NCI-H1048 (cell line): ENCODE results near the gene WNT9A.

ENCODE experiments used
- DNase-seq: peaks from one replicate; lab custom pipeline; 2025; lab: John Stamatoyannopoulos, UW

The WNT9A gene

DNA sequence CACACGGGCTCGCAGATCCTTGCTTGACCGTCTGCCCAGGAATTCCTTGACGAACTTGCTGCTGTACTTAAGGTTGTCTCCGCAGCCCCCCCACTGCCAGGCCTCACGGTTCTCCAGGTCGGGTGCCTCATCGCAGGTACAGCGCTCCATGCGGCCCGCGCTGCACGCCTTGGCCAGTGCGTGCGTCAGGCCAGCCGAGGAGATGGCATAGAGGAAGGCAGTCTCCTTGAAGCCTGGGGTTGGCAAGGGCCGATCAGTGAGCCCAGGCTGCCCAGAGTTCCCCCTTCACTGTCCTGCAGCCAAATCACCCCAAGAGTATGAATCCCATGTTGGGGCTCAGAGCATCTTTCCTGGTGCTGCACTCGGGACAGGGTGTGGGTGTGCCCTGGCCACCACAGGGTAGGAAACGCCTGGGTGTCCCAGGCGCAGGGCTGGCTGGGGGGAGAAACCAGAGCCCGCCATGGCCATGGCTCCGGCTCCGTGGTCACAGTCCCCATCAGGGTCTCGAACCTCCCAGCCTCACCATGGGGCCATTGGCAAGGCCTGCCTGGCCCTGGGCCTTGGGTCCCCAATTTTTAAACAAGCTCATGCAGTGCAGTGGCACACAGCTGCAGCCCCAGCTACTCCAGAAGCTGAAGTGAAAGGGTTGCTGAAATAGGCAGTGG is 23.4 kb downstream of the WNT9A start:
- DNase-seq: no peak

DNA sequence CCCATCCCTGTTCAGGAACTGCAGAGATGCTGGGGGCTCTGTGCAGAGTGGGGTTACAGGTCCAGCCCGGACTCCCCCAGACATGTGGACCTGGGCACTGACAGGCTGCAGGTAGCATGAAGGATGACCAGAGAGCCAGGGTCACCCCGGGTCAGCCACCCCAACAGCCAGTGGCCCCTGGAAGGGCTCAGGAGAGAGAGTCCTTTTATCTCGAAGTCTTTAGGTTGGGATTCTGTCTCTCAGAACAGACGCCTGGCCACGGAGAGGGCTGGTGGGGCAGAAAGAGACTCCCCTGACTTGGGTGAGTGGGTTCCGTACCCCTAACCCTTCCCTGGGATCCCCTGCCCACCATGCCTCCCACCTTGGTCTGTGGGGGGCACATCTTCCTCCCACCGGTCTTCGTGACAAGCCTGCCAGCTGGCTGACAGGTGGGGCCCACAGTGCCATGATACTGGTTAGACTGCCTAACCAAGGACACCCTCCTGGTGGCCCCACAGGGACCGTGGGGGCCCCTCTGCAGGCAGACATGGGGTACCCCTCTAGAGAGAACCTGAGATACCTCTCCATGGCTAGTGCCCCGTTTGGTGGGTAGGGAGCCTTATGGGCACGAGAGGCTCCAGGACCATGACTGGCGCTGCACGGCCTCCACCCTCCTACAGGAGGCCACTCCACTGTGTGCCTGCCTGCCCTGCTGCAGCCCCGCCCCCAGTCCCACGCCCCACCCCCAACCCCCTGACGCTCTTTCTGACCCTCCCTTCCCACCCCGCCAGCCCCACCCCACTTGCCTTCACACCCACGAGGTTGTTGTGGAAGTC is 24.2 kb downstream of the WNT9A start:
- no peak for DNase-seq

DNA sequence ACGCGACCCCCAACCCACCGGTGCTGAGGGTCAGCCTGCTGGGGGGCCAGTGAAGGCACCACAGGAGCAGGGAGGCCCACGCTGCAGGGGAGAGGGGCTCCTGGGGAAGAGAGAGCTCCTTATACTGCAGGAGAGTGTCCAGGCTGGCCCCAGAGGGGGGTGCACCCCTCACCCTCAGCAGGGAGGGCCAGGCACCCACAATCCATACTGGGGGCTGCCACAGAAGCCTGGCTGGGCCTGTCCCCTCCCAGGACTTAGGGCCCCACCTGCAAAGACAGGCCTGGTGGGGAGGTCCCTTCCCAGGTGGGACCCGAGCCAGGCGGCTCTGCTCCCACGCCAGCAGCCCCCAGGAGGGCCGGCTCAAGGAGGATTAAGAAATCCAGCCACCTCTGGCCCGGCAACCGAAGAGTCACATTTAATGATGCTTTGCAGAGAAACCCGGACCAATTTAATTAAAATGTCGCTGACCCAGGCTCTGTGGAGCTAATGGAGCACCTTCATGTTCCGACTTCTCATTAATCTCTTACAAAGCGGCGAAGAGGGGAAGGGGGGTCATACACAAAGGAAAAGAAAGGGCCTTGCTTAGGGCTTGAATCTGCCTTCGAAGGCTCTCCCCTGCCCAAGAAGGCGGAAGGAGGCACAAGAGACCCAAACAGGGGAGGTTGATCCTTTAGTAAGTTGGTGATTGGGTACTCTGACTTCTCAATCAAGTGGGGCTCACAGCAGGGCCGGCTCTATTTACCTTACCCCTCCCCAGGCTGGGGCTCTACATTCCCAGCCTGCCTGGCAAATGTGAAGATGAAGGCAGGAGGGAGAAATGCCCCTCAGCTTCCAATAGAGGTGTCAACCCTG is 25.0 kb downstream of the WNT9A start:
- no peak for DNase-seq

DNA sequence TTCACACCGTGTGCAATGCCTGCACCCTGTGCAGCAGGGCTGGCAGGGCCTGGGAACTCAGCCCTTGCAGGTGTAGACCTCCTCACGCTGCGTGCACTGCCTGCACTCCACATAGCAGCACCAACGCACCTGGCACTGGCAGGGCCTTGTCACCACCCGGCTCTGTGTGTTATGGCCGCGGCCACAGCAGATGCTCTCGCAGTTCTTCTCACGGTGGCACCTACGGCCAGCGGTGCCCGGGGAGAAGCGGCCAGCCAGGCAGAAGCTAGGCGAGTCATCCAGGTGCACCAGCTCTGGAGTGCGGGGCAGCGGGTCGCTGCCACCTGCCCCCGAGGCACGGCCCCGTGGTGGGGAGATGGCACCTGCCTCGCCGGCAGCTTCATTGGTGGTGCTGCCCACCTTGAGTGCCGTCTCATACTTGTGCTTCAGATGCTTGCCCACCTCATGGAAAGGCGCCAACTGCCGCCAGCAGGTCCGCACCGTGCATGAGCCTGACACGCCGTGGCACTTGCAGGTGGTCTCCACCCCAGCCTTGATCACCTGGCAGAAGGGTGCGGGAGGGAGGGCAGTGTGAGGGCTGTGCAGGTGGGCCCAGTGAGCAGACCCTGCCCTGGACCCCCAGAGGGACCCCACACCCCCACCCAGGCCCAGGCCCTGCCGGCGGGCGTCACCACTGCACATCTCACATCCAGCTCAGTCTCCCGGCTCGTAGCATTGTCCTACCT is 26.1 kb downstream of the WNT9A start:
- DNase-seq: no peak

DNA sequence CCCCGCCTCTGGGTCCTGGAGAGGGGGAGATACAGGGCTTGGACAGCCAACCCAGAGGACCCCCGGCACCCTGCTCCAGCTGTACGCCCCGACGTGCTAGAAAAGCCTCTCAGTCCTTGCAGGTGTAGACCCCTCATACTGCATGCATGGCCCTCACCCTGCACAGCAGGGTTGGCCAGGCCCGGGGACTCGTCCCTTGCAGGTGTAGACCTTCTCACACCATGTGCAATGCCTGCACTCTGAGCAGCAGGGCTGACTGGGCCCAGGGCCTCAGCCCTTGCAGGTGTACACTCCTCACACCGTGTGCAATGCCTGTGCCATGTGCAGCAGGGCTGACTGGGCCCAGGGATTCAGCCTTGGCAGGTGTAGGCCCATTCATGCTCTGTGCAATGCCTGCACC is 26.8 kb downstream of the WNT9A start:
- no peak for DNase-seq

DNA sequence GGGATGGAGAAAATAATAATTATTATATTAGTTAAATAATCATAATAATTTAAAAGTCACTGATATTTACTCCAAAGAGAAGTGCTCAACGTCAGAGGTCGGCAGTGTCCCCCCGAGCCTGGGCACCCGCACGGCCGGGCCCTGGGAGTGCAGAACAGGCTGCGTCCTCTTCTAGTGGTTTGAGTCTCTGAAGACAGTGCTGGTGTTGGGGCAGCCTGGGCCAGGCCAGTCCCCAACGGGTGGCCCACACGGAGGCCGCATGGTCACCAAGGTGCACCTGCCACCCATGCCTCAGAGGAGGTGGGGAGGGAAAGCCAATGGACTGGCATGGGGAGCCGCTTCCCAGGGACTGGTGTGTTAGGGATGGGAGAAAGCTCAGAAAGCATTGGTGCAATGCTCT is 27.3 kb downstream of the WNT9A start:
- DNase-seq: no peak

DNA sequence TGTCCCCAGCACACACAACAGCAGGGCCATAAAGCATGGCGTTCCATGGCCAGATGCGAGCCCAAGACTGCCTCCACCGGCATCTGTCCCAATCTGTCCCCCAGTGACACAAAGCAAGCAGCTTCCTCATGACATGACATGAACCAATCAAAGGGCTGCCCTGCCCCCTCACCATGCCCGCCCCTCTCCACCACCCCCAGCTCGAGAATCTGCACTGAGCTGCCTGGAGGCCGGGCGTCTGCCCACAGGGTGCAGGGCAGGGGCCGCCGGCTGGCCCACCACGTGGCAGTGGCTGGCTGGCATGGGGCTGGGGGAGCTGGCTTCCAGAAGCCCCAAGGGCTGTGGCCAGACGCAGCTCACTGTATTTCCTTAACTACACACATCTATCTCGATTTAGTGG is 27.8 kb downstream of the WNT9A start:
- DNase-seq: no peak

DNA sequence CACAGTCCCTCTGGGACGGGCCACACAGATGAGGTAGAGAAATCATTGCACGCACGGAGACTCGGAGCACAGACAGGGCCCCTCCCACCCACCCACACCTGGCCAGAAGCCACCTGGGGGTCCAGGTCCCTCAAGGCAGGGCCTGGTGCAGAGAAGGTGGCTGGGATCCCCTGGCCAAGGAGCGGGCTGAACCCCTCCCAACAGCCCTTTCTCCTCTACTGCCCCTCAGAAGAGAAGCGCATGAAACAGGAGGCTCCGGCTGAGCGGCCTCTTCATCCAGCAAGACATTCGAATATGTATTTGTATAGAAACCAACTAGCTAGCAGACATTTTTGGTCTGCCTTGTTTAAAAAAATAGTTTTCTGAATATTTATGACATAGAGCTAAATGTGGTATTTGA is 29.0 kb downstream of the WNT9A start:
- DNase-seq: no peak

DNA sequence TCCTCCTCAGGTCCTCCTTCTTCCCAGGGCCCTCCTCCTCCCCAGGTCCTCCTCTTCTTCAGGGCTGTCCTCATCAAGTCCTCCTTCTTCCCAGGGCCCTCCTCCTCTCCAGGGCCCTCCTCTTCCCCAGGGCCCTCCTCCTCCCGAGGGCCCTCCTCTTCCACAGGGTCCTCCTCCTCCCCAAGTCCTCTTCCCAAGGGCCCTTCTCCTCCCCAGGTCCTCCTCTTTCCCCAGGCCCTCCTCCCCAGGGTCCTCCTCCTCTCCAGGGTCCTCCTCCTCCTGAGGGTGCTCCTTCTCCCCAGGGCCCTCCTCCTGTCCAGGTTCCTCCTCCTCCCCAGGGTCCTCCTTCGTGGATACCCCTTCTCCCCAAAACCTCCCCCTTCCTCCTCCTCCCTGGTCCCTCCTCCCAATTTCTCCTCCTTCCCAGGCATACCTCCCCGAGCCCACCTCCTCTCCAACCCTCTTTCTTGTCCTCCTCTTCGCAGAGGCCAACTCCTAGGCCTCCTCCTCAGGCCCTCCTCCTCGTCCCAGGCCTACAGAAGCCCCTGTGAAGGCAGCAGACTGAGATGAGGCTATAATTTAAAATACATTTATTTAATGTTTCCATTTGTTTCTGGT is 29.5 kb downstream of the WNT9A start:
- no peak for DNase-seq

DNA sequence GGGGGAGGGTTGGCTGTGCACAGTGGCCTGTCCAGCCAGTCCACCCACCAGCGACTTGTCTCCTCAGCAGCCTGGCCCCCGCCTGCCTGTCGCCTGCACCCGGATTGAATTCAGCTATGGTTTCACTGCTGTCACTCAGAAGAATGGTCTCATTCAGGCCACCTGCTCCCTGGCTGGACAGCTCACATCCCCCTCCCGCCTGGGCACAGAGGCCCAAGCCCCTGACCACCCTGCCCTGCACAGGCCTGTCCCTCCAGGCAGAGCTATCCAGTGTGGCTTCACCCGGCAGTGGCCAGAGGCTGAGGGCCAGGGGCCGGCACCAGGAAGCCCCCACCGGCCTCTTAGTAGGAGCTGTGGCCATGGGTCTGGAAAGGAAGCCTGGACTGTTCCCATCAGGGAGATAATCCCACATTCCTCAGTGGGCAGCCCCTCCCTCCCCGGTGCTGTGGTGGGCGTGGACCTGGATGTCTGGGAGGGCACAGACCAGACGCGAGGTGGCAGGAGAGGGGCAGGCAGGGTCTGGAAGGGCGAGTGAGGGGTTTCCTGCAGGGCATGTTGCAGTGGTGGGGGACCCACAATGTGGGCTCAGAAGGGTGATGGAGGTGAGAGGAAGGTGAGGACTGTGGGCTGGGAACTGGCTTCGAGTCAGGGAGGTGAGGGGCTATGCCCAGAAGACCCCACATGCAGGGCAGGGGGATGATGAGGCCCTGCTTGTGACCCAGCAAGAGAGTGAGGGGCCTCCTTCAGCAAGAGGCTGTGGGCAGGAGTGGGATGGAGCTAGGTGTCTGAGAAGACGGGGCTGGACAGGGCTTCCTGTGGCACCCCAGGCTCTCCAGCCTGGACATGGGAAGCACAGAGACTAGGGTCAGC is 30.4 kb downstream of the WNT9A start:
- no peak for DNase-seq

DNA sequence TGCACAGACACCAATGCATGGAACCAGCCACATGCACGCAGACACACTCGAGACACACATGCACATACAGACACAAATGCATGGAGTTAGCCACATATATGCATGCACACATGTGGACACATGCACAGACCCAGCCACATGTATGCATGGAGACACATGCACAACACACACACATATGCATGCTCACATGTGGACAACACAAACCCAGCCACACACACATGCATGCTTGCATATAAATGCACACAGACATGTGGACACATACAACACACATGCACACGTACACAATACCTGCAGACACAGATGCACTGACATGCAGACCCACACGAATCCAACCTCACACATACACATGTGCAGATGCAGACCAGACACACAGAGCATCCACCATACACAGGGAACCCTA is 31.1 kb downstream of the WNT9A start:
- DNase-seq: no peak

DNA sequence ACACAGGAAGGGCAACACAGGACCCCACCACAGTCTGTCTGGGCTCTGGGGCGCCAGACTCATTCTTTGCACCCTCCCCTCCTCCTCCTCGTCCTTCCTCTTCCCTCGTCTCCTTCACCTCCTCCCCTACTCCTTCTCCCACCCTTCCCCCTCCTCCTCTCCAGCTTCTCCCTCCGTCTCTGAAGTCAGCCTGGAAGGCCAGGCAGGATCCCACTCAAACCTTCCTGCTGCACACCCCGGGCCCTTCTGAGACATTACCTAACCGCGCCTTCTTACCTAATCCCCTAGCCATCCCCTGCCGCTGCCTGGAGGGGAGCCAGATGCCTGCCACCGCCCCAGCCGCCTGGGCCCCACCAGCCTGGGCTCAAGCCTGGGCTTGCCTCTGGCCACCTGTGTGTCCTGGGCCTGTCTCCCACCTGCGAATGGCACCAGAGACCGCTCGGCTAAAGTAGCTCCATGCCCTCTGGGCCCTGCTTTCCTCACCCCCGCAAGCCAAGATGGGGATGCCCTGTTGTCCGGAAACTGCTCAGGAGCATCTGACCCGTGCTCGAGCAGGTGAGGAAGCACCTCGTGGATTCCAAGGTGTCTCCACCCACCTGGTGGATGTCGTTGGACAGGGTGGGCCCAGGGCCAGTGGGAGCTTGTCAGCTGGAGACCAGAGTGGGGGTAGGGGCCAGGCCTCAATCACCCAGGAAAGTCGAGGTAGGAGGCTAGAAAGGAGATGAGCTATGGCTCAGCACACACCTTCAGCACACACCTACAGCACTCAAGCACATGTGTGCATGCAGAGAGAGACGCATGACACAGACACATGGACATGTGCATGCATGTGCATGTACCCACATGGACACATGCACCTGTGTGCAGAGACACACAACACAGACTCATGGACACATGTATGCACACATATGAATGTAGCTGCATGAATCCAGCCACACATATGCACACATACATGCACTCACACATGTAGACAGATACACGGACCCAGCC is 31.9 kb downstream of the WNT9A start:
- no peak for DNase-seq

DNA sequence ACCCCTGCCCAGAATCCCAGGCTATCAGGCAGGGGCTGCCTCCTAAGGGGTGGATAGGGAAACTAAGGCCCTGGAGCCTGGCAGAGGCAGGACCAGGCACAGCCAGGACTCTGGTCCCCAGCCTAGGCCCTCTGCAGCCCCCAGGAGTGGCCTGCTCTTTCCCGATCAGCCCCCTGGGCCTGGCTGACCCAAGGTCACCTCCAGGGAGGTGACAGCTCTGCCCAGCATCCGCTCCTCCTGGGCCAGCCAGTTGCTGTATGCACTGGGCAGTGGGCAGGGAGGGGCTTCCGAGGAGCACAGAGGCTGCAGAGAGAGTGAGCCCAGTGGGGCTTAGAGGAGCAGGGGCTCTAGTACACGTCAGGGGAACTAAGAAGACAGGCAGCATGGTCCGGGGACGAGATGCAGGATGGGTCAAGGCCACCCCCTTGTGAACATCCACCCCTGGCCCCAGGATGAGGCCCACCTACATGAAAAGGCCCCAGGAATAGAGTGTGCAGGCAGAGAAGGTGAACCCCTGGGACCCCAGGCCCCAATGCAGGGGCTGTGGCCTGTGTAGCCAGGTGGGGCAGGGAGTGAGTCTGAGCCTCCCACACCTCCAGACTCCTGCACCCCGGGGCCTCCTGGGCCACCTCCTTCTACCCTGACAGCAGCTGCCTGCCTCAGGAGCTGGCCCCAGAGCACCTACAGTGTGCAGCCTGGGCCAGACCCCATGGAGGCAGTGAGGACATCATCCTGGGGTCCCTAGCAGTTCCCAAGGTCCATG is 32.8 kb downstream of the WNT9A start:
- DNase-seq: no peak

DNA sequence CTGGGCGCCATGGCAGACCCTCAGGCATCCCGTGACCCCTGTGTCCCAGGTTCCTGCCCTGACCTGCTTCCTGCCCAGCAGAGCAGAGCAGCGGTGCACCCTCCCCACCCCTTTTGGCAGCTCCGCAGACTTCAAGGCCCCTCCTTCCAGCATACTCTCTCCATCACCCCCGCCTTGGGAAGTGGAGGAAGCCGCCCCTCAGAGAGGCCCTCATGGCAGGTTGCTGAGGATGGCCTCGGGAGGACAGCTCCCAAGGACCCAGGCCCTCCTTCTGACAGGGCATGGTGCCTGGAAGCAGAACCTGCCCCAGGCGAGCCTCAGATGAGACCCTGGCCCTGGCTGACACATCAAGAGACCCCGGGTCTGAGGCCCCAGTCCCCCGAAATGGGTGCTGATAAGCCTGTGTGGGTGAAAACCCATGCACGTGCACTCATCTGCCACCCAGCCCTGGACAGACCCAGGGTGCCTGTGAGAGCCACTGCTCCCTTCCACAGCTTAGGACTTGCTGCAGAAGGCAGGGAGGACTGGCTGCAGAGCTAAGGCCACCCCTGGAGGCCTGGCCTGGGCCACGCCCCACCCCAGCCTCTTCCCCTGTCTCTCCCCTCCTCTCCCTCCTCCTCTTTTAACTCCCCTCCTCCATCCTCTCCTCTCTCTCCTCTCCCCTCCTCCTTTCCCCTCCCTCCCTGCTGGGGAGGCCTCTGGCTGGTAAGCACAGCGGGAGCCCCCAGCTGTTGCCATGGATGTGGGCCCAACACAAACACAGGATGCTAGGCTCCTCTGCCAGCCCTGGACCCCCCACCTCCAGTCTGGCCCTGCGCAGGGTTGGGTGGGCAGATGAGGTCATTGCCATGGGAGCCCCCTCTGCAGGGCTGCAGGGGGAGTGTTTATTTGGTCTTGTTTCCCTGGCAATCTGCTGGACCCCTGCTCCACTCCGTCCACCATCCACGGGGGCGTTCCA is 33.7 kb downstream of the WNT9A start:
- no peak for DNase-seq

DNA sequence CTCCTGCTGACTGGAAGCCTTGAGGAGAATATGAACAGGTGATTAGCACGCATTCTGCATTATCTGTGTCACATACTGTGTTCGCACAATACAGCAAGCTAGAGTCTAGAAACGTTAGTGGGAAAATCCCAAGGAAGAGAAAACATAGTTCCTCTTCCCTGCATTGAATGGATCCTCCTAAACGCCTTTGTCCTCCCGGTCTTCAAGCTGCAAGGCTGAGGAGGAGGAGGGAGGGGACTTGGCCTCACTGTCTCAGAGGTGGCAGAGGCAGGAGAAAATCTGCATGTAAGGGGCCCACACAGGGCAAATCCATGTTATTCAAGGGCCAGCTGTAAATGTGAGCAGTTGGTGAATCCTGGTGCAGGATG is 34.4 kb downstream of the WNT9A start:
- DNase-seq: no peak

DNA sequence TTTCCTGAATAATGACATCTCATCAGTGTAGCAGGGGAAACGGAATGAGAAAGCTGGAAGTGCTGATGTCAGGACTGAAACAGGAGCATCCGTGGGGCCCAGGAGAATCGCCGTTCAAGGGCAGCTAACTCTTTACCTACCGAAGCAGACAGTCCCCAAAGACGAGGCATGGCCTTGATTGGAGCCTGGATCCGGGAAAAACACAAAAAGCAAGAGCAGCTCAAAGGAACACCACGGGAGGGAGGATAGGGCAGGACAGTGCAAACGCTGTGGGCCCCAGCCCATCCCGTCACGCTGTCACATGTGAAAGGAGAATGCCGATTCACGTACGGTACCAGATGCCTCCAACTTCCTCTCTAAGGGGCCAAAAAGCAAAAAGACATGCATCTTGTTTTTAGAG is 34.9 kb downstream of the WNT9A start:
- DNase-seq: no peak

DNA sequence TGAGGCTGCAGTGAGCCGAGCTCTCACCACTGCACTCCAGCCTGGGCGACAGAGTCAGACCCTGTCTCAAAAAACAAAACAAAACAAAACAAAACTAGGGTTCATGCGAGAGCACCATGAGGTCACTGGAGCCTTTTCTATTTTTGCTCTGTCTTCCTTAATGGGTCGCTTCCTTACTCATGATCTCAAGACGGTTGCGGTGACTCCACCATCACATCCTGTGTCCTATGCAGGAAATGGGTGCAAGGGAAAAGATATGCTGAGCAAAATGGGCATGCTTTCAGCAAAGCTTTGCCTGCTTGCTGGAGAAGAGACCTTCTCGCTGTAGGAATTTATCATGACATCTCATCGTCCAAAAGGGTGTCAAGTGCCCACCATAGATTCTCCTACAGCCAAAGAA is 36.4 kb downstream of the WNT9A start:
- DNase-seq: no peak
